ENCODE results near the gene CCDC152.
A peak's percentile ranks its signal among the peaks of the same experiment; 100 is the strongest.

DNA sequence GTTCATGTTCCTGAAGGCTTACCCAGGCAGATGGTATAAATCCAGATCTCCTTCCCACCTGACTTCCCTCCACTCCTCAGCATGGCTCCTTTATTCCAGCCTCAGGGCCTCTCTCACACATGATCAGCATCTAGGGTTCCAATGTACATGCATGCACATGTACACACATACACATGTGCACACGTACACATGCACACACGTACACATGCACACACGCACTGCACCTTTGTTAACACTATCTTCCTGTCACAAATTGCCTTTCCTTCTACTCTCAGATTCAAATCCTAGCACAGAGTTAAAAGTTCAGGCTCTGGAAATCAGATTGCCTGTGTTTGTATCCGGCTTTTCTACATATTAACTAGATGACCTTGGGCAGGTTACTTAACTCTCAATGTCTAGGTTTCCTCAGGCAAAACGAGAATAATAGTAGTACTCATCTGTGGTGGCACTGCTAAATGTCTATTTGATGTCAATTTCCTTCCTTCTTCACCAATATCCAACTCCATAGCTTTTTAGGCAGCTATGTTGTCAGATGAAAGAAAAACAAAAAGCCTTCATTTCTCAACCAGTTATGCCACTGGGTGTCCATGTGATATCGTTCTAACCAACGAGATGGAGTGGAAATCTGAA lies 67.8 kb downstream of the CCDC152 start:
- TF ChIP-seq MEIS1 (CRISPR knock-in tag; IDR thresholded peaks at IDR 0.05; ENCODE audit: borderline replicate concordance), result peak; percentile 75; the same call in 1 of the 2 replicates
- TF ChIP-seq, protein P1, sequence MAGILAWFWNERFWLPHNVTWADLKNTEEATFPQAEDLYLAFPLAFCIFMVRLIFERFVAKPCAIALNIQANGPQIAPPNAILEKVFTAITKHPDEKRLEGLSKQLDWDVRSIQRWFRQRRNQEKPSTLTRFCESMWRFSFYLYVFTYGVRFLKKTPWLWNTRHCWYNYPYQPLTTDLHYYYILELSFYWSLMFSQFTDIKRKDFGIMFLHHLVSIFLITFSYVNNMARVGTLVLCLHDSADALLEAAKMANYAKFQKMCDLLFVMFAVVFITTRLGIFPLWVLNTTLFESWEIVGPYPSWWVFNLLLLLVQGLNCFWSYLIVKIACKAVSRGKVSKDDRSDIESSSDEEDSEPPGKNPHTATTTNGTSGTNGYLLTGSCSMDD (CRISPR knock-in tag; IDR thresholded peaks at IDR 0.05), result no peak

Measured in HepG2 (cell line).